ENCODE measurements around the gene VSX1. TPM values are rescaled to one million over a fixed set of nuclear protein-coding genes. Genes with fewer than 3 reads are reported as not detected.

Gene VSX1
- total and polyA plus RNA-seq, 3 experiments from 2014 or later = not detected

- Histone ChIP-seq H3K4me3 (ENCODE audit: low read length) (no peak overlapping the region), H3K4me1 (ENCODE audit: insufficient read depth, low read length) (peaks cover 4% of the 10 kb centered on the region), H3K9me3 (ENCODE audit: low read length) (no peaks in the 10 kb centered on the region), H3K36me3 (ENCODE audit: insufficient read depth, low read length) (no peaks in the 10 kb centered on the region), H3K27me3 (ENCODE audit: insufficient read depth, low read length, poor library complexity, severe bottlenecking) (no peaks in the 10 kb centered on the region), H3K27ac (ENCODE audit: low read depth, low read length) (no peak overlapping the region)
- no peak overlapping the region for H3K4me3 Mint-ChIP-seq
- H3K4me1 Mint-ChIP-seq = peaks cover 3 to 9% (median 7%) of the 10 kb centered on the region in 3 donors
- ChIA-PET CTCF (interaction anchor here (1.0 to 10.4 kb wide), 2 partner anchors 70 to 72 kb away, joined by 6 to 147 read pairs; no protein-coding TSS in a partner anchor), POLR2A (no interaction called here)
- H3K9me3 Mint-ChIP-seq = no peaks in the 10 kb centered on the region
- no peaks in the 10 kb centered on the region for H3K36me3 Mint-ChIP-seq
- H3K27ac Mint-ChIP-seq = no peak overlapping the region
- peaks cover 3 to 39% of the 10 kb centered on the region in 2 donors for H3K27me3 Mint-ChIP-seq
- no peak for DNase-seq
Measured at GRCh38 chr20:25067102-25067987, 14.6 kb downstream of the VSX1 start.

- Histone ChIP-seq H3K27ac (ENCODE audit: low read depth, low read length) (no peak overlapping the region), H3K36me3 (ENCODE audit: insufficient read depth, low read length) (no peaks in the 10 kb centered on the region), H3K27me3 (ENCODE audit: insufficient read depth, low read length, poor library complexity, severe bottlenecking) (no peaks in the 10 kb centered on the region), H3K9me3 (ENCODE audit: low read length) (no peaks in the 10 kb centered on the region), H3K4me1 (ENCODE audit: insufficient read depth, low read length) (peaks cover 4% of the 10 kb centered on the region), H3K4me3 (ENCODE audit: low read length) (no peak overlapping the region)
- Mint-ChIP-seq H3K27ac (no peak overlapping the region), H3K9me3 (no peaks in the 10 kb centered on the region), H3K4me1 (peaks cover 3 to 9% (median 7%) of the 10 kb centered on the region in 3 donors), H3K36me3 (no peaks in the 10 kb centered on the region), H3K4me3 (no peak overlapping the region), H3K27me3 (peaks cover 3 to 30% of the 10 kb centered on the region in 2 donors)
- ChIA-PET POLR2A (interaction anchor here (0.6 kb wide), 1 partner anchor 74 kb away, joined by 3 read pairs; the partner anchor contains the start of gene APMAP), CTCF (interaction anchor here (1.3 to 10.4 kb wide), 5 partner anchors 12 to 333 kb away, joined by 3 to 147 read pairs (median 3); no protein-coding TSS in a partner anchor)
- DNase-seq = no peak
Measured at GRCh38 chr20:25066386-25066785, 15.6 kb downstream of the VSX1 start.

GRCh38 chr20:25065625-25066338 lies 16.2 kb downstream of the VSX1 start:
- Histone ChIP-seq H3K4me1 (ENCODE audit: insufficient read depth, low read length) (peaks cover 4% of the 10 kb centered on the region), H3K27ac (ENCODE audit: low read depth, low read length) (no peak overlapping the region), H3K27me3 (ENCODE audit: insufficient read depth, low read length, poor library complexity, severe bottlenecking) (no peaks in the 10 kb centered on the region), H3K36me3 (ENCODE audit: insufficient read depth, low read length) (no peaks in the 10 kb centered on the region), H3K9me3 (ENCODE audit: low read length) (no peaks in the 10 kb centered on the region), H3K4me3 (ENCODE audit: low read length) (no peak overlapping the region)
- Mint-ChIP-seq H3K9me3 (no peaks in the 10 kb centered on the region), H3K4me1 (peaks cover 3 to 9% (median 7%) of the 10 kb centered on the region in 3 donors), H3K4me3 (peak overlapping the region in 1 of 7 donors; percentile 29), H3K36me3 (no peaks in the 10 kb centered on the region), H3K27ac (peak overlapping the region in 2 of 8 donors; percentile 41 to 83), H3K27me3 (peaks cover 3 to 26% of the 10 kb centered on the region in 2 donors)
- peak; percentile 42 to 77 (median 63) for DNase-seq
- ChIA-PET CTCF (interaction anchor here (0.9 to 10.4 kb wide), 16 partner anchors 12 to 1128 kb away, joined by 3 to 147 read pairs (median 3); no protein-coding TSS in a partner anchor), POLR2A (interaction anchor here (0.6 to 1.0 kb wide), 2 partner anchors 72 to 73 kb away, joined by 3 read pairs; partner anchors contain the start of gene APMAP)

GRCh38 chr20:25065072-25065624 lies 16.8 kb downstream of the VSX1 start:
- Histone ChIP-seq H3K36me3 (ENCODE audit: insufficient read depth, low read length) (no peaks in the 10 kb centered on the region), H3K27ac (ENCODE audit: low read depth, low read length) (no peak overlapping the region), H3K27me3 (ENCODE audit: insufficient read depth, low read length, poor library complexity, severe bottlenecking) (no peaks in the 10 kb centered on the region), H3K4me1 (ENCODE audit: insufficient read depth, low read length) (peaks cover 4% of the 10 kb centered on the region), H3K9me3 (ENCODE audit: low read length) (no peaks in the 10 kb centered on the region), H3K4me3 (ENCODE audit: low read length) (no peak overlapping the region)
- Mint-ChIP-seq H3K27ac (peak overlapping the region in 2 of 8 donors; percentile 44 to 83), H3K27me3 (peaks cover 3 to 21% of the 10 kb centered on the region in 2 donors), H3K9me3 (no peaks in the 10 kb centered on the region), H3K36me3 (no peaks in the 10 kb centered on the region), H3K4me1 (peaks cover 7 to 9% (median 8%) of the 10 kb centered on the region in 3 donors), H3K4me3 (no peak overlapping the region)
- no peak for DNase-seq
- ChIA-PET POLR2A (interaction anchor here (1.0 kb wide), 1 partner anchor 71 kb away, joined by 3 read pairs; no protein-coding TSS in a partner anchor), CTCF (interaction anchor here (0.9 to 10.4 kb wide), 17 partner anchors 11 to 1128 kb away, joined by 3 to 147 read pairs (median 3); no protein-coding TSS in a partner anchor)

GRCh38 chr20:25064561-25065071 lies 17.3 kb downstream of the VSX1 start:
- H3K36me3 ChIP-seq (ENCODE audit: insufficient read depth, low read length) = no peaks in the 10 kb centered on the region
- Mint-ChIP-seq H3K27me3 (peaks cover 3 to 16% of the 10 kb centered on the region in 2 donors), H3K27ac (peak overlapping the region in 1 of 8 donors; percentile 37), H3K9me3 (no peaks in the 10 kb centered on the region), H3K4me1 (peaks cover 8 to 9% (median 8%) of the 10 kb centered on the region in 3 donors), H3K36me3 (no peaks in the 10 kb centered on the region), H3K4me3 (no peak overlapping the region)
- ChIA-PET CTCF (interaction anchor here (0.9 to 10.4 kb wide), 15 partner anchors 11 to 1127 kb away, joined by 3 to 147 read pairs (median 3); no protein-coding TSS in a partner anchor), POLR2A (interaction anchor here (0.7 kb wide), 1 partner anchor 69 kb away, joined by 6 read pairs; no protein-coding TSS in a partner anchor)
- no peaks in the 10 kb centered on the region for H3K9me3 ChIP-seq (ENCODE audit: low read length)
- H3K4me1 ChIP-seq (ENCODE audit: insufficient read depth, low read length) = peaks cover 5% of the 10 kb centered on the region
- DNase-seq = no peak
- H3K27ac ChIP-seq (ENCODE audit: low read depth, low read length) = no peak overlapping the region
- no peaks in the 10 kb centered on the region for H3K27me3 ChIP-seq (ENCODE audit: insufficient read depth, low read length, poor library complexity, severe bottlenecking)
- H3K4me3 ChIP-seq (ENCODE audit: low read length) = no peak overlapping the region

GRCh38 chr20:25063981-25064380 lies 18.0 kb downstream of the VSX1 start:
- H3K4me1 ChIP-seq (ENCODE audit: insufficient read depth, low read length) = peaks cover 11% of the 10 kb centered on the region
- no peaks in the 10 kb centered on the region for H3K9me3 Mint-ChIP-seq
- peaks cover 3 to 9% of the 10 kb centered on the region in 2 donors for H3K27me3 Mint-ChIP-seq
- H3K9me3 ChIP-seq (ENCODE audit: low read length) = no peaks in the 10 kb centered on the region
- no peaks in the 10 kb centered on the region for H3K27me3 ChIP-seq (ENCODE audit: insufficient read depth, low read length, poor library complexity, severe bottlenecking)
- no peak overlapping the region for H3K27ac ChIP-seq (ENCODE audit: low read depth, low read length)
- no peaks in the 10 kb centered on the region for H3K36me3 Mint-ChIP-seq
- no peak overlapping the region for H3K27ac Mint-ChIP-seq
- peaks cover 10 to 14% (median 13%) of the 10 kb centered on the region in 3 donors for H3K4me1 Mint-ChIP-seq
- no peak for DNase-seq
- H3K4me3 Mint-ChIP-seq = no peak overlapping the region
- no peaks in the 10 kb centered on the region for H3K36me3 ChIP-seq (ENCODE audit: insufficient read depth, low read length)
- ChIA-PET CTCF (interaction anchor here (1.1 to 10.4 kb wide), 10 partner anchors 10 to 336 kb away, joined by 3 to 147 read pairs (median 6); no protein-coding TSS in a partner anchor), POLR2A (interaction anchor here (0.7 kb wide), 1 partner anchor 68 kb away, joined by 6 read pairs; no protein-coding TSS in a partner anchor)
- H3K4me3 ChIP-seq (ENCODE audit: low read length) = no peak overlapping the region

GRCh38 chr20:25063546-25063945 lies 18.4 kb downstream of the VSX1 start:
- ChIA-PET POLR2A (no interaction called here), CTCF (interaction anchor here (1.1 to 10.4 kb wide), 9 partner anchors 10 to 336 kb away, joined by 3 to 147 read pairs (median 6); no protein-coding TSS in a partner anchor)
- no peaks in the 10 kb centered on the region for H3K9me3 ChIP-seq (ENCODE audit: low read length)
- no peak for DNase-seq
- Mint-ChIP-seq H3K36me3 (no peaks in the 10 kb centered on the region), H3K4me1 (peaks cover 14 to 18% (median 18%) of the 10 kb centered on the region in 3 donors), H3K27ac (peak overlapping the region in 1 of 8 donors; percentile 85), H3K4me3 (no peak overlapping the region), H3K9me3 (no peaks in the 10 kb centered on the region), H3K27me3 (peaks cover 3 to 9% of the 10 kb centered on the region in 2 donors)
- H3K27ac ChIP-seq (ENCODE audit: low read depth, low read length) = no peak overlapping the region
- peaks cover 15% of the 10 kb centered on the region for H3K4me1 ChIP-seq (ENCODE audit: insufficient read depth, low read length)
- H3K27me3 ChIP-seq (ENCODE audit: insufficient read depth, low read length, poor library complexity, severe bottlenecking) = no peaks in the 10 kb centered on the region
- H3K36me3 ChIP-seq (ENCODE audit: insufficient read depth, low read length) = no peaks in the 10 kb centered on the region
- H3K4me3 ChIP-seq (ENCODE audit: low read length) = no peak overlapping the region

All from CD8-positive, alpha-beta memory T cell (primary cell).